Nephron progenitor cell (in vitro differentiated cells): ENCODE data around the gene NSUN3.
A peak's percentile ranks its signal among the peaks of the same experiment; 100 is the strongest.

Experiments used
- DNase-seq: peaks from one replicate; pipeline ENCODE4 v3.0.0; 2021
- H3K27ac Mint-ChIP-seq: 2 replicates; pipeline ENCODE4 v1.8.0; 2021; ENCODE audit warnings: mild to moderate bottlenecking, moderate library complexity, mixed read lengths
- H3K27me3 Mint-ChIP-seq: 2 replicates; pipeline ENCODE4 v1.8.0; 2021; ENCODE audit warnings: mild to moderate bottlenecking, low read depth, mixed read lengths; ENCODE audit not compliant: poor library complexity
- H3K36me3 Mint-ChIP-seq: 2 replicates; pipeline ENCODE4 v1.8.0; 2021; ENCODE audit warnings: low read depth, mixed read lengths
- H3K4me1 Mint-ChIP-seq: 2 replicates; pipeline ENCODE4 v1.8.0; 2021; ENCODE audit warnings: mixed read lengths
- H3K4me3 Mint-ChIP-seq: 2 replicates; pipeline ENCODE4 v1.8.0; 2021; ENCODE audit warnings: mild to moderate bottlenecking, moderate library complexity, mixed read lengths
- H3K9me3 Mint-ChIP-seq: 2 replicates; pipeline ENCODE4 v1.8.0; 2021; ENCODE audit warnings: mild to moderate bottlenecking, moderate library complexity, mixed read lengths
- TF ChIP-seq, protein P1 (sequence below): fragments of 200-600 bp; sonication (generic); IDR thresholded peaks from 2 replicates; pipeline ENCODE4 v1.5.0; 2021; ENCODE audit warnings: antibody characterized with exemption

NSUN3 gene

DNA sequence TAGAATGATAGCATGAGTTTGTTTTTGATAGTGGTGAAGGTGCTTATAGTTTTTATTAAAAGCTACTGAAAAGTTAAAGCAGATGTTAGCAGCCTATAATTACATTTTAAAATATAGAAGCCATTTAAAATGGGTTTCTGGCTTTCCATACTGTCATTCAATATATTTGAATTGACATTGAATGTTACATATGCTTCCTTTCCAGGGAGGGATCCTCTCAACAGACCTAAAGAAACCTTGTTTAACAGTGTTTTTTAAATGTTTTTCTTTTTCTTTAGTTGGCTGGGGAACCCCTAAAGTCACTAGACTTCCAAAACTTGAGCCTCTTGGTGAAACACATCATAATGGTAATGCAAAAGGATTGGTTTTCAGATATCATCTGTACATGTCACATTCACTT is 12.3 kb upstream of the NSUN3 start:
- Mint-ChIP-seq H3K27ac (no peak overlapping the region), H3K4me3 (no peak overlapping the region), H3K4me1 (peaks cover 10% of the 10 kb centered on the region), H3K9me3 (peaks cover 6% of the 10 kb centered on the region), H3K27me3 (peaks cover 2% of the 10 kb centered on the region), H3K36me3 (peaks cover 16% of the 10 kb centered on the region)
- TF ChIP-seq, protein P1, sequence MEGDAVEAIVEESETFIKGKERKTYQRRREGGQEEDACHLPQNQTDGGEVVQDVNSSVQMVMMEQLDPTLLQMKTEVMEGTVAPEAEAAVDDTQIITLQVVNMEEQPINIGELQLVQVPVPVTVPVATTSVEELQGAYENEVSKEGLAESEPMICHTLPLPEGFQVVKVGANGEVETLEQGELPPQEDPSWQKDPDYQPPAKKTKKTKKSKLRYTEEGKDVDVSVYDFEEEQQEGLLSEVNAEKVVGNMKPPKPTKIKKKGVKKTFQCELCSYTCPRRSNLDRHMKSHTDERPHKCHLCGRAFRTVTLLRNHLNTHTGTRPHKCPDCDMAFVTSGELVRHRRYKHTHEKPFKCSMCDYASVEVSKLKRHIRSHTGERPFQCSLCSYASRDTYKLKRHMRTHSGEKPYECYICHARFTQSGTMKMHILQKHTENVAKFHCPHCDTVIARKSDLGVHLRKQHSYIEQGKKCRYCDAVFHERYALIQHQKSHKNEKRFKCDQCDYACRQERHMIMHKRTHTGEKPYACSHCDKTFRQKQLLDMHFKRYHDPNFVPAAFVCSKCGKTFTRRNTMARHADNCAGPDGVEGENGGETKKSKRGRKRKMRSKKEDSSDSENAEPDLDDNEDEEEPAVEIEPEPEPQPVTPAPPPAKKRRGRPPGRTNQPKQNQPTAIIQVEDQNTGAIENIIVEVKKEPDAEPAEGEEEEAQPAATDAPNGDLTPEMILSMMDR: no peak
- no peak for DNase-seq

DNA sequence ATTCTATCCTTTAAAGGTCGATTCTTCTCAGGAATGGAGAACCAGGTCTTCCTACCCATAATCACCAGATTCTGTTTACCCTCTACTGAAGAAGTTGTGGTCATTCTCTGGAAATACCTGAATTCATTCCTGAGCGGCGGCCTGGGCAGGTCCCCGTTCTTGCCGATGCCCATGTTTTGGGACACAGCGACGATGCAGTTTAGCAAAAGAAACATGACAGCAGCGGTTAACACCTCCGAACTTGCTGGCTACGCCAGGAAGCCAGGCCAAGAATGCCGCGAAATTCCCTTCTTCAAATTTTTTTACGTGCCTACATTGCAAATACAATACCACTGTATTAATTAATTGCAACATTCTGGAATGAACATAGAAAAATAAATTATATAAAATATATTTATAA is 1.6 kb upstream of the NSUN3 start:
- peaks cover 30% of the 10 kb centered on the region for H3K4me1 Mint-ChIP-seq
- H3K27me3 Mint-ChIP-seq: no peaks in the 10 kb centered on the region
- TF ChIP-seq, protein P1: no peak
- H3K27ac Mint-ChIP-seq: no peak overlapping the region
- no peaks in the 10 kb centered on the region for H3K9me3 Mint-ChIP-seq
- peaks cover 42% of the 10 kb centered on the region for H3K36me3 Mint-ChIP-seq
- no peak for DNase-seq
- H3K4me3 Mint-ChIP-seq: peak overlapping the region; percentile 42

DNA sequence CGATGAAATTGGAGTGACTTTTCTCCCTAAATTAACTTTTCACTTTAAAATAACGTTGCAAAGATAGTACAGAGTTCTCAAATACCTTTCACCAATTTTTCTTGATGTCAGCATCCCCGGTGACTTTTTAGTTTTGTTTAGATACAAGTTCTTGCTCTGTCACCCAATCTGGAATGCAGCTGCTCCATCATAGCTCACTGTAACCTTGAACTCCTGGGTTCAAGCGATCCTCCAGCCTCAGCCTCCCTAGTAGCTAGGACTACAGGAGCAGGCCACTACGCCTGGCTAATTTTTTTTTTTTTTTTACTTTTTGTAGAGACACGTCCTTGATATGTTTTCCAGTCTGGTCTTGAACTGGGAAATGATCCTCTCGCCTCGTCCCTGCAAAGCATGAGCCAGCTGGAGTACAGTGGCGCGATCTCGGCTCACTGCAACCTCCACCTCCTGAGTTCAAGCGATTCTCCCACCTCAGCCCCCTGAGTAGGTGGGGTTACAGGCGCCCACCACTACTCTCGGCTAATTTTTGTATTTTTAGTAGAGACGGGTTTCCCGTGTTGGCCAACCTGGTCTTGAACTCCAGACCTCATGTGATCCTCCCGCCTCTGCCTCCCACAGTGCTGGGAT is 747 bp downstream of the NSUN3 start:
- peaks cover 30% of the 10 kb centered on the region for H3K4me1 Mint-ChIP-seq
- H3K27me3 Mint-ChIP-seq: no peaks in the 10 kb centered on the region
- peak overlapping the region; percentile 100 for H3K27ac Mint-ChIP-seq
- TF ChIP-seq, protein P1: no peak
- peaks cover 59% of the 10 kb centered on the region for H3K36me3 Mint-ChIP-seq
- peaks cover 13% of the 10 kb centered on the region for H3K9me3 Mint-ChIP-seq
- no peak for DNase-seq
- peak overlapping the region; percentile 99 for H3K4me3 Mint-ChIP-seq

DNA sequence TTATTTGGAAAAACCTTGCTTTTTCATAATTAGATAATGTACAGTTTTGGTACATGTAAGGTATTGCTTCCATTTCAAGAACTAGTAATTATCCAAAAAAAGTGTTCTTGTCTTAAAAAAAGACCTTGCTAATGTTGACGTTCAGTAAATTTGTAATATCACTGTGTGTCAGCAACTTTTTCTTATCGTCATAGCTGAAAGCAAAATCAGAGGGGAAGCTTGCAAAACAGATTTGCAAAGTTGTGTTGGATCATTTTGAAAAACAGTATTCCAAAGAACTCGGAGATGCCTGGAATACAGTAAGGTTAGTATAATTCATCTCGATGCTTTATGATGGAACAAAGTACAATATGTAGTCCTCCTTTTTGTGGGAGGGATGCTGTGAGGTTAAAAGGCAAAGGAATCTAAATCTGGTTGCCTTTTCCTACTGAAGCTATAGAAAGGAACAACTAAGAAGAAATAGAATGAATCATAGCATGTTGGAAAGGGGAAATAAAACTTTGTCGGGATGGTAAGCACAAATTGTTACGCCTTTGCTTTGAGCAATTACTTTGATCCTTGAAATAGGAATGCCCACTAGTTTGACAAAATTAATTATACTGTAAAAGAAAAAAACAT is 1.5 kb downstream of the NSUN3 start:
- TF ChIP-seq, protein P1: no peak
- no peak for DNase-seq
- peaks cover 30% of the 10 kb centered on the region for H3K4me1 Mint-ChIP-seq
- no peaks in the 10 kb centered on the region for H3K27me3 Mint-ChIP-seq
- peak overlapping the region; percentile 100 for H3K27ac Mint-ChIP-seq
- H3K36me3 Mint-ChIP-seq: peaks cover 52% of the 10 kb centered on the region
- H3K9me3 Mint-ChIP-seq: peaks cover 13% of the 10 kb centered on the region
- H3K4me3 Mint-ChIP-seq: peak overlapping the region; percentile 99

DNA sequence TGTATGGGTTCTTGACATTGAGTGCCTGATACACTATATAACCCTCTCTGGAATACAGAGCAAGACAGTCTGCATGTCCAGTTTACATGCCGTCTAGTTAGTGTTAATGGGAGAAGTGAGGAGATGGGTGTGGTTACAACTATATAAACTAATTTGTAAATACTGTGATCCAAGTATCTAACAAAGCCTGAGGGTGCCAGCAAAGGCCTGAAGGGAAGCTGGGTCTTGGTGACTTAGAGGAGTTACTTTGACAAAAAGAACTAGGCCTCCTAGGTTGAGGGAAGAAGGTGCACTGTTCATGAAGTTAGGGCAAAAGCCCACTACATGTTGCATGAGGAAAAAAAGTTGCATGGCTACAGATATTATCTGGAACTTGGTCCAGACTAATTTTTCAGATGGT is 2.3 kb downstream of the NSUN3 start:
- TF ChIP-seq, protein P1: no peak
- DNase-seq: no peak
- Mint-ChIP-seq H3K4me1 (peaks cover 30% of the 10 kb centered on the region), H3K4me3 (peak overlapping the region; percentile 8), H3K27ac (no peak overlapping the region), H3K27me3 (no peaks in the 10 kb centered on the region), H3K36me3 (peaks cover 47% of the 10 kb centered on the region), H3K9me3 (peaks cover 13% of the 10 kb centered on the region)
